Stimulated activated CD4-positive, alpha-beta T cell treated with anti-CD3 and anti-CD28 coated beads, Interleukin-2, amount 100 ng/mL, for 4 hours (primary cell): ENCODE data around the gene DSTYK.

Experiments
- DNase-seq: peaks from one replicate; pipeline ENCODE4 v3.0.0-alpha.2; 2020; ENCODE audit warnings: low read depth

The DSTYK gene

DNA sequence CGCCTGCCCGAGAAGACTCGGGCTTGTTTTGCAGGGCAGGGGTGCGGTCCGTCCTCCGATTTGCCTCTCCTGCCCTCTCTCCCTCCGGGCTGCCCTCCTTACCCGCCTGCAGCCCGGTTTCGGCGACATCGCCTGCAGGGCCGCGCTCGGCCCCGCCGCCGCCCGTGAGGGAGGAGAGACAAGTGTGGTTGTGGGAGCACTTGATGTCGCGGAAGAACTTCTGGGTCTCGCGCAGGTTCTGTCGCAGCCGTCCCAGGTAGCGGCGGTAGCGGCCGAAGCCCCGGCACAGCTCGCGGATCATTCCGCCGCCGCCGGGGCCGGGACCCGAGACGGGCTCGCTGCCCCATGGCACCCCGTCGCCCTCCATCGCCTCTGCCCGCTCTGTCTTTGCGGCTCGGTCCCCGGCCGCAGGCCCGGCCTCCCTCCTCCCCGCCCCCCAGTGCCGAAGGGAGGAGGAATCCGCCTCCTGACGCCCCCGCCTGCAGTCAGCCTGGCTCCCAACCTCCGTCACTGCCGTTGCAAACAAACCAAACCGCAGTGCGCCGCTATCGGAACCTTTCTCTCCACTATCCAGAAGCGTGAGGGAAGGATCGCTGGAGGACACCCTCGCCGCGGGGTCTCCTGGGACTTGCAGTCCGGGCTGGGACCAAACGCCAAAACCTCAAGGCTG lies at the start of gene DSTYK:
Gene DSTYK, minus strand, starts transcription at position 534 of the 670 bp plus-strand sequence. Its CDS starts 167 bp downstream, at position 367.
- peak; percentile 89 for DNase-seq

DNA sequence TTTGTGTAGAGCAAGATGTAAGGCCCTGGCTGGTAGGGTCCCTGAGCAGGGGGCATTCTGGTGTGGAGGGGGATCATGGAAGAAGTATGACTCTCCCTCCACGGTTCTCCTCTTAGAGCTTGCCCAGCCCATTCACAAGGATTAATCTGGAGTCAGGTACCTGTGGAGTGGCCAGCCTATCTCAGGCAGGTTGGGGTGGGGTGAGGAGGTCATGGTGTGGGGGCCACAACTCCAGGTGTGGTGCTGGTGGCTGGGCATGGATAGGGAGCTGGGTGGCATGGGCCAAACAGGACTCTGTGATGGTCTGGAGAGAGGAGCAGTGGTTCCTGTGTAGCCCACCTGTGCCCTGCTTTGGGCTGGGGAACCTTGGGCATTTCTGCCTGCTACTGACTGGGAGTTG lies 48.5 kb upstream of the DSTYK start:
- no peak for DNase-seq

- no peak for DNase-seq
These were observed 47.9 kb upstream of the DSTYK start for GRCh38 chr1:205259324-205259832.

DNA sequence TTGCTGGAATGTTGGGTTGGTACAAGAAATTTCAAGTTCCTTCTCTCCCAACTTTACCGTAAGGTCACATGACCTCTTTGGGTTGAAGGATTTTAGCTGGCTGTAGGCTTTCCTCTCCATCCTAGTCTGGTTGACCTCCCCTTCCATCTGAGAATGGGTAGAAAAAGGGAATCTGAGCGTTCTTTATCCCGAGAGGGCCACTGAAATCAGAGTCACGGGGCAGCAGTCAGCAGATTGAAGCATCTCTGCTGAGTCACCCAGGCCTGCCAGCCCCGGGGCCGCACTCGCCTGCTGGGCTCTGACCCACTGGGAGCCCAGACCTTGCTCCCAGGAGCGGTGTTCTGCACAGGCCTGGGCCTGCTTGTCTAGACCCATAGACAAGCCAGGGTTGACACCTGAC lies 47.2 kb upstream of the DSTYK start:
- DNase-seq = no peak

DNA sequence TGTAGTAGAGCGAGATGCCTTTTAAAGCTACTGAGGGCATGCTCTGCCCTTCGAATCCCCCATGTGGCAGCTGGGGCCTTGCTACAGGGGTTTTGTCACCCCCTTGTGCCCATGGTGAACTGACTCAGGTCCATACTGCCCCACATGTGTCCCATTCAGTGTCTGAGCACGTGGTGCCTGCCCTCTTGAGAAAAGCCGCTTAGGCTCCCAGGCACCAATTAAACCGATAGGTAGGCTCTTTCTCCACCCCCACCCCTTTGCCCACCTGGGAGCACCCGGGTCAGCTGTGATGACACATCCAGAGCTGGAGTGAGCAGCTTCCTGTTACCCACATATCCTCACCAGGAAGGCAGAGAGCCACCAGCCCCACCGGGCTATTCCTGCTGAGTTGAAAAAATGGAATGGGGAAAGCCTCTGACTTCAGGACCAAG lies 46.8 kb upstream of the DSTYK start:
- no peak for DNase-seq

DNA sequence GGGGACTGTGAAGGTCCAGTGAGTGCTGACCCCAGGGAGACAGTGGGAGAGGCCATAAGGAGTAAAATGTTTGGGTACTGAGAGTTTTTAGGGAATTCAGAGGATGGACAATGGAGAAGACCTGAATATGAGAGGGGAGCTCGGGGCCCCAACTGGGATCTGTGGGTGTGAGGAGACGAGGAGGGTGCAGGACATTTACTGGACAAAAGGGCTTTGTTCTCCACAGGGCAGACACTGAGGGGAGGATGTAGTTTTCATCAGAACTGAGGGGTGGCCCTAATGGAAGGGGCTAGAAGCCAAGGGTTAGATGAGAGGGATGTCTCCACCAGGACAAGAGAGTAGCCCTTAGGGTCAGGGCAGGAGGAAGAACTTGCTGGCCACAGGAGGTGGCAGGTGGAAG lies 46.2 kb upstream of the DSTYK start:
- no peak for DNase-seq

- DNase-seq = no peak
These were observed 45.6 kb upstream of the DSTYK start for GRCh38 chr1:205256951-205257625.

DNA sequence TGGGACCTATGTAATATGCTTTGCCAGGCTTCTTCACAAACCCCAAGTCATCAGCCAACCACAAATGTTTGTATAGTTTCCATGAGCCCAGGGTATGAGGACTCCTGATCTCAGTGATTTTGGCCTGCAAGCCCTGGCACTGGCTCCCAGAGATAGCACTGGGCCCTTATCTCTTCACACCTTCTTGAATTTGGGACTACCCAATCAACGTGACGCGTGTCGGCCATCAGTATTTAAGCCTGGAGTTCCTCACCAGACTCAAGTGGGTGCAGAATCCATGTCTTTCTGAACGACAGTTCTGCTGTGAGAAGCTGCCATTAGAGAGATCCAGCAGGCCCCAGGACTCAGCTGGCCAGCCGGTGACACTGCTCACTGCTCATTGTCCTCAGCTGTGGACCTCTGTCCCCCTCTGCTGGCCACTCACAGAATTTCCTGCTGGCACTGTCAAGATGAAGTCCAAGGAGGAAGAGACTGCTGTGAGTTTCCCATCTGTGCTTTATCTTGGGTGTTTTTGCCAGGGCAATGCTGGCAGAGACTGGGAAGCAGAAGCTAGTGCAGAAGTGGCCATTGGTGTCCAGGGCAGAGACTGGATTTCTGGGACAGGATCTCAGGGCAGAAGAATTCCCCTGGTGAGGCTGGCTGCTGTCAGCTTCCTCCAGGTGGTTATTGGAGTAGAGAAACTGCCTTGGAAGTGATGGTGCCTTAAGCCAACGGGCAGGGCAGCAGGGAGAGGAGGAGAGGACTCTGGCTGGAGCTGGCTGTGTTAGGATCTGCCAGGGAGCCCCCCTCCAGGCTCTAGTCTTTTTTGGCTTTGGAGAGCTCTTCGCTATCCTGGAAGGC lies 44.7 kb upstream of the DSTYK start:
- DNase-seq = peak; percentile 75

- DNase-seq = no peak
These were observed 40.1 kb upstream of the DSTYK start for GRCh38 chr1:205251576-205251975.

DNA sequence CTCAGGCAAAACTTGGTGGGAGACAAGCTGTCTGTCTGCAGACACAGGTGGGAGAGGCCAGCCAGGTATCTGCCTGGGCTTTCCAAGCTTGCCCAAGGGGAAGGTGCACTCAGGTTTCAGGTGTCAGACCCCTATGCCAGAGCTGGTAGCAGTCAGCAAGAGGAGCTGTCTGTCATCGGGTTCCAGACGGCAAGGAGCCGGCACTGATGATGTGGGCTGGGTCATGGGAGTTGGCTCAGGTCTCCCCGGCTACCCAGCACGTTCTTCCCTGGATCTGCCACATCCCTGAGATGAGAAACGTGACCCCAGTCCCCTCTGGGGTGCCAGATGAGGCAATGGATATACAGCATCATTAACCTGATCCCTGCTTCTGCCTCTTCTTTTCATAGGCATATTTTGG lies 39.2 kb upstream of the DSTYK start:
- no peak for DNase-seq

GRCh38 chr1:205249651-205250050 lies 38.1 kb upstream of the DSTYK start:
- DNase-seq = no peak

- DNase-seq = no peak
These were observed 37.5 kb upstream of the DSTYK start for GRCh38 chr1:205248793-205249601.

DNA sequence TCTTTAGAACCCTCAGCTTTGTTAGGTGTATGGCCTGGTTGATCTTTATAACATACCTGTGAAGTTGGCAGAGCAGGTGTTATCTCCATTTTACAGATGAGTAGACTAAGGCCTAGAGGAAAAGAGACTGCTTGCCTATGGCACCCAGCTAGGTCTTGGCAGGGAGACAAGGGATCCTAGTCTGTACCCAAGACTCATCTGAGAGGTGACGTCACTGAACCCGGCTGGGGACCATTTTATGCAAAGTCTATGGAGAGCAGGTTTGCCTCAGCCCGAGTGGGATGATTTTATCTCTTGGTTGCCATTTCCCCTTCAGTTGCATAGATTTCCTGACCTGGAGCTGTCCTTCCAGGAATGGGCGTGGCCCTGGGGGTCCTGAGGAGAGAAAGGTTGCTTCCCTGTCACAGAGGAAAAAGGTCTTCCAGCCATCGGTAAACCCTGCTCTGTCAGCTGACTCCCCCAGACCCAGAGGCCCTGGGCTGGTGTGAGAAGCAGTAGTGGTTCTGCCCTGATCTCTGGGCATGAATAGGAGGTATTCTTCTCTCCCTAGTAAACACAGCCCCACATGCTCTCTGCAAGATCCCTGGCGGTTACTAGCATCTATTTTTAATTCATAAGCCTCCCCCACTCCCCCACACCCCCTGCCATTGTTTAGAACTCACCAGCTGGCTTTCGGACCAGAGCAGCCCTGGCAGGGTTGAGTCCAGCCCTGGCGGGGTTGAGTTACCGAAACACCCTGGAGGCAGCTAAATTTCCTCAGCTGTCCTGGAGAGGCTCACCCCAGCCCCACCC lies 35.8 kb upstream of the DSTYK start:
- DNase-seq = no peak

GRCh38 chr1:205246351-205247119 lies 35.0 kb upstream of the DSTYK start:
- no peak for DNase-seq

GRCh38 chr1:205245096-205245495 lies 33.6 kb upstream of the DSTYK start:
- DNase-seq = no peak

- DNase-seq = no peak
These were observed 32.9 kb upstream of the DSTYK start for GRCh38 chr1:205244384-205244783.

DNA sequence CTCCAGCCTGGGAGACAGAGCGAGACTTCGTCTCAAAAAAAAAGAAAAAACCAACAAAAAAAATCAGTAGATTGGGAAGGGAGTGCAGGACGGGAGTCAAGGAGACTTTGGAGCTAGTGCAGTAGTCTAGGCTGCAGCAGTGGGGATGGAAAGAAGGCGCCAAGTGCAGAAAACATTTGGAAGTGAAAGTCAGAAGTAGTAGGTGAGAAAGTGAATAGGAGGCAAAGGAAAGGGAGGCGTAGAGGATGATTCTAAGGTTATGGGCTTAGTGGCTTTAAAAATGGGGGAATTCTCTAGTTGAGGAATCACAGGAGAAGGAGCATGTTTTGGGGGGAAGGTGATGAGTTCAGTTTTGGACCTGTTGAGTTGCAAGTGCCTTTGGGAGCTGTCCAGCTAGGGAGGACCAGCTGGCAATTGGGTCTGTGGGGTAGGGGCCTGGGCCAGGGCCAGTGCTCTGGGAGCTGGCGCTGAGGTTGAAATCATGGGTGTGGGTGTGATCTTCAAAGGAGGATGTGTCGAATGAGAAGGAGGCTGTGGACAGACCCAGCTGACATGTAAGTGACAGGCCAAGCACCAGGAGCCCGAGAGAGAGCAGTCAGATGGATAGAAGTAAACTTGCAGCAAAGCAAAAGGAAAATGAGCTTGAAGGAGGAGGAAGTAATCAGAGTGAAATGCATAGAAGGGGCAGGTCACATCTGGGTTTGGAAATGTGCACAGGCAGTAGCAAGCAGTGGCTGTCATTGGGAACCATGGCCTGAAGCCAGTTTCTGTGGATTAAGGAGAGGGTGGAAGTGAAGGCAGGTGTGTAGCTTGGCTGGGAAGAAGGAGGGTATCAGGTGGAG lies 32.1 kb upstream of the DSTYK start:
- no peak for DNase-seq

DNA sequence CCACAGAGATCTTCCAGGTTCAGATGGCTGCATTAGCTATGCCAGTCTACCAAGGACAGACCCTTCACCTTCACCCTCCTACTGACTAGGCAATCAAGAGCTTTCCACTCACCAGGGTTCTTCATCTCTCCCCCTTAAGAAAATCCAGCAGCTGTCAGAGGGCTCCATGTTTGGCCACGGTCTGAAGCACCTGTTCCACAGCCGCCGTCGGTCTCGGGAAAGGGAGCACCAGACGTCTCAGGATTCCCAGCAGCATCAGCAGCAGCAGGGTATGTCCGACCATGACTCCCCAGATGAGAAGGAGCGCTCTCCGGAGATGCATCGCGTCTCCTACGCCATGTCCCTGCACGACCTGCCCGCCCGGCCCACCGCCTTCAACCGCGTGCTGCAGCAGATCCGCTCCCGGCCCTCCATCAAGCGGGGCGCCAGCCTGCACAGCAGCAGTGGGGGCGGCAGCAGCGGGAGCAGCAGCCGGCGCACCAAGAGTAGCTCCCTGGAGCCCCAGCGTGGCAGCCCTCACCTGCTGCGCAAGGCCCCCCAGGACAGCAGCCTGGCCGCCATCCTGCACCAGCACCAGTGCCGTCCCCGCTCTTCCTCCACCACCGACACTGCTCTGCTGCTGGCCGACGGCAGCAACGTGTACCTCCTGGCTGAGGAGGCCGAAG lies 30.0 kb upstream of the DSTYK start:
- no peak for DNase-seq

GRCh38 chr1:205240569-205240968 lies 29.1 kb upstream of the DSTYK start:
- no peak for DNase-seq
